IMR-90 (cell line): ENCODE results near the gene EMC8. TPM values are rescaled to one million over a fixed set of nuclear protein-coding genes. Genes with fewer than 3 reads are reported as not detected.
A peak's percentile ranks its signal among the peaks of the same experiment; 100 is the strongest.

Experiments
- ATAC-seq: fragments of 200-7000 bp; cut with Tn5 transposase; 2 replicates; pipeline ENCODE4 v1.9.1; 2020; ENCODE audit warnings: low read depth, mild to moderate bottlenecking, moderate library complexity
- BruUV-seq: library from RNA; stranded (reverse); fragments of 400-500 nt; replicated peaks from 2 replicates; lab custom pipeline; 2021; lab: Mats Ljungman, UMichigan
- CTCF ChIA-PET: fragments of 300-600 bp; formaldehyde crosslinking; extraction: SDS; loops from one replicate; lab custom pipeline; 2021; ENCODE audit warnings: antibody characterized with exemption; lab: Yijun Ruan, JAX
- POLR2A ChIA-PET: fragments of 300-600 bp; sonication (Branson Sonifier 250); formaldehyde crosslinking; loops from one replicate; lab custom pipeline; 2022; ENCODE audit warnings: antibody characterized with exemption; ENCODE audit not compliant: unreplicated experiment; lab: Charles Lee
- DNase-seq: peaks from one replicate; pipeline ENCODE4 v3.0.0; 2013
- H2AFZ ChIP-seq: replicated peaks from 2 replicates; pipeline ENCODE3; 2013; ENCODE audit warnings: low read length, mild to moderate bottlenecking; ENCODE audit not compliant: poor library complexity
- H2AK5ac ChIP-seq: 2 replicates; pipeline ENCODE4 v1.6.1; 2013; ENCODE audit warnings: low read depth, low read length, inconsistent platforms
- H2AK9ac ChIP-seq: replicated peaks from 2 replicates; pipeline ENCODE3; 2013; ENCODE audit warnings: mild to moderate bottlenecking, low read depth, low read length, moderate library complexity; ENCODE audit not compliant: poor library complexity
- H2BK120ac ChIP-seq: 2 replicates; pipeline ENCODE4 v1.6.1; 2013; ENCODE audit warnings: low read depth, low read length, inconsistent platforms
- H2BK15ac ChIP-seq: 3 replicates; pipeline ENCODE4 v1.6.1; 2013; ENCODE audit warnings: low read depth, low read length, inconsistent platforms
- H2BK20ac ChIP-seq: 2 replicates; pipeline ENCODE4 v1.6.1; 2013; ENCODE audit warnings: low read depth, mild to moderate bottlenecking, inconsistent platforms, low read length, moderate library complexity
- H2BK5ac ChIP-seq: 2 replicates; pipeline ENCODE4 v1.6.1; 2013; ENCODE audit warnings: mild to moderate bottlenecking, low read depth, low read length, inconsistent platforms; ENCODE audit not compliant: poor library complexity, severe bottlenecking
- H3K14ac ChIP-seq: replicated peaks from 2 replicates; pipeline ENCODE4 v1.6.1; 2013; ENCODE audit warnings: low read depth, low read length, inconsistent platforms
- H3K18ac ChIP-seq: 2 replicates; pipeline ENCODE4 v1.6.1; 2013; ENCODE audit warnings: low read depth, low read length, control low read depth
- H3K23ac ChIP-seq: 2 replicates; pipeline ENCODE4 v1.6.1; 2013; ENCODE audit warnings: low read depth, low read length, inconsistent platforms
- H3K27ac ChIP-seq: 2 replicates; pipeline ENCODE4 v1.5.1; 2013; ENCODE audit warnings: mild to moderate bottlenecking, control low read depth, low read length; ENCODE audit not compliant: insufficient read depth
- H3K27me3 ChIP-seq: 2 replicates; pipeline ENCODE4 v1.6.1; 2013; ENCODE audit warnings: low read length; ENCODE audit not compliant: control insufficient read depth, insufficient read depth
- H3K36me3 ChIP-seq: 2 replicates; pipeline ENCODE4 v1.6.1; 2013; ENCODE audit warnings: low read length, mixed read lengths; ENCODE audit not compliant: control insufficient read depth, insufficient read depth
- H3K4ac ChIP-seq: 2 replicates; pipeline ENCODE4 v1.6.1; 2013; ENCODE audit warnings: low read depth, low read length, inconsistent platforms
- H3K4me1 ChIP-seq: 2 replicates; pipeline ENCODE4 v1.6.1; 2013; ENCODE audit warnings: low read length, mixed read lengths; ENCODE audit not compliant: control insufficient read depth, insufficient read depth
- H3K4me2 ChIP-seq: 2 replicates; pipeline ENCODE4 v1.6.1; 2013; ENCODE audit warnings: low read depth, mild to moderate bottlenecking, control low read depth, low read length, moderate library complexity
- H3K4me3 ChIP-seq: 2 replicates; pipeline ENCODE4 v1.5.1; 2013; ENCODE audit warnings: low read depth, mild to moderate bottlenecking, control low read depth, low read length, moderate library complexity; ENCODE audit not compliant: insufficient read depth
- H3K56ac ChIP-seq: 2 replicates; pipeline ENCODE4 v1.6.1; 2013; ENCODE audit warnings: low read length, inconsistent platforms; ENCODE audit not compliant: insufficient read depth; ENCODE audit errors: extremely low read depth
- H3K79me1 ChIP-seq, 2 experiments: 2 replicates each; pipeline ENCODE4 v1.6.1; 2013; ENCODE audit warnings: low read length in 2 of 2, inconsistent platforms in 1 of 2, low read depth in 1 of 2
- H3K9ac ChIP-seq: 2 replicates; pipeline ENCODE4 v1.6.1; 2013; ENCODE audit warnings: low read depth, low read length, control low read depth
- H3K9me1 ChIP-seq: 2 replicates; pipeline ENCODE4 v1.6.1; 2013; ENCODE audit warnings: low read length, inconsistent platforms; ENCODE audit not compliant: insufficient read depth
- H3K9me3 ChIP-seq: 2 replicates; pipeline ENCODE4 v1.6.1; 2013; ENCODE audit warnings: low read length; ENCODE audit not compliant: control insufficient read depth, insufficient read depth
- H4K20me1 ChIP-seq: 2 replicates; pipeline ENCODE4 v1.6.1; 2013; ENCODE audit warnings: low read length, inconsistent platforms; ENCODE audit not compliant: insufficient read depth
- H4K5ac ChIP-seq: 2 replicates; pipeline ENCODE4 v1.6.1; 2013; ENCODE audit warnings: mild to moderate bottlenecking, low read depth, low read length, control low read depth
- H4K8ac ChIP-seq, 2 experiments: 2 replicates each; pipeline ENCODE4 v1.6.1; 2013; ENCODE audit warnings: low read depth in 2 of 2, low read length in 2 of 2, control low read depth in 1 of 2, inconsistent platforms in 1 of 2
- H4K91ac ChIP-seq: 2 replicates; pipeline ENCODE4 v1.6.1; 2013; ENCODE audit warnings: low read depth, low read length, inconsistent platforms; ENCODE audit not compliant: insufficient read depth
- CHD1 ChIP-seq: IDR thresholded peaks from 2 replicates; pipeline ENCODE4 v1.6.1; 2012; ENCODE audit warnings: low read depth, low read length, improper control_type of control experiment
- MAFK ChIP-seq: IDR thresholded peaks from 2 replicates; pipeline ENCODE4 v1.6.1; 2012; ENCODE audit warnings: low read depth, low read length, improper control_type of control experiment
- MAZ ChIP-seq: IDR thresholded peaks from 2 replicates; pipeline ENCODE4 v1.6.1; 2012; ENCODE audit warnings: low read depth, mild to moderate bottlenecking, low read length, improper control_type of control experiment, moderate library complexity, borderline replicate concordance
- NFE2L2 ChIP-seq: fragments of 150-350 bp; IDR thresholded peaks from 2 replicates; pipeline ENCODE4 v1.6.1; 2016; ENCODE audit warnings: low read depth, mild to moderate bottlenecking, low read length
- POLR2A ChIP-seq: IDR thresholded peaks from 2 replicates; pipeline ENCODE4 v1.6.1; 2012; ENCODE audit warnings: mild to moderate bottlenecking, low read depth, low read length
- SMC3 ChIP-seq: fragments of 150-350 bp; IDR thresholded peaks from 2 replicates; pipeline ENCODE4 v1.6.1; 2016; ENCODE audit warnings: low read depth, mild to moderate bottlenecking, antibody characterized with exemption, low read length, moderate library complexity
- USF2 ChIP-seq: fragments of 150-350 bp; IDR thresholded peaks from 2 replicates; pipeline ENCODE4 v1.6.1; 2017; ENCODE audit warnings: mild to moderate bottlenecking, antibody characterized with exemption, low read length, low read depth
- WGBS, 2 experiments: methylation state at CpG; one replicate each; pipeline versions ENCODE4 v1.1.5 to v1.1.7; 2013; ENCODE audit warnings: missing lambda C conversion rate in 2 of 2; ENCODE audit not compliant: insufficient read length in 1 of 2; ENCODE audit errors: extremely low coverage in 2 of 2; 5-methylcytosine and 5-hydroxymethylcytosine counted together
- dilution Hi-C: fragments of 300-500 bp; cut with HindIII; formaldehyde crosslinking; loops from one replicate; pipeline ENCODE4 v1.14.3; 2018; ENCODE audit warnings: low sequenced_read_pairs; ENCODE audit not compliant: unreplicated experiment
- in situ Hi-C: fragments of 300-500 bp; cut with MboI; formaldehyde crosslinking; loops from 3 replicates; pipeline ENCODE4 v1.14.3; 2019; ENCODE audit warnings: low sequenced_read_pairs, inconsistent platforms, mixed read lengths
- intact Hi-C: fragments of 100-400 bp; cut with micrococcal nuclease; formaldehyde crosslinking; loops from 2 replicates; pipeline ENCODE4 v1.10.0; 2022
- polyA plus RNA-seq, 3 experiments: library from polyadenylated mRNA; depleted of rRNA; stranded (reverse); fragments of >200 nt; gene quantifications; 2 replicates each; pipeline ENCODE4 v1.2.3, GENCODE V29; 2012; ENCODE audit warnings: low replicate concordance in 1 of 3
- total RNA-seq: library from RNA; depleted of rRNA; stranded (reverse); fragments of >200 nt; gene quantifications from 2 replicates; pipeline ENCODE4 v1.2.3, GENCODE V29; 2012

The EMC8 gene
- total and polyA plus RNA-seq, 2 of the 4 experiments (the other 2 are of a cell fraction): 23.7 to 48.9 TPM

GRCh38 chr16:85799497-85800320 lies at the start of gene EMC8, which contains the start of gene COX4I1 (continued):
- TF ChIP-seq POLR2A (peak; percentile 83), MAFK (no peak), CHD1 (no peak), NFE2L2 (no peak), SMC3 (no peak), MAZ (peak; percentile 46; the same call in 1 of the 2 replicates)

GRCh38 chr16:85848986-85849385 lies 49.6 kb upstream of the EMC8 start:
- Histone ChIP-seq H3K4me3 (no peak overlapping the region), H2AK5ac (no peak overlapping the region), H3K18ac (no peak overlapping the region), H3K4ac (no peak overlapping the region), H3K4me1 (no peaks in the 10 kb centered on the region; the same call in 1 of the 2 replicates), H3K9me3 (no peaks in the 10 kb centered on the region), H3K14ac (no peak overlapping the region), H3K27ac (no peak overlapping the region), H3K9ac (no peak overlapping the region), H2BK15ac (no peak overlapping the region), H2BK20ac (no peak overlapping the region), H3K23ac (no peak overlapping the region), H4K91ac (no peak overlapping the region), H4K20me1 (no peaks in the 10 kb centered on the region), H3K4me2 (no peak overlapping the region), H3K27me3 (peaks cover 77% of the 10 kb centered on the region), H2BK5ac (no peak overlapping the region), H3K56ac (no peak overlapping the region), H3K79me1 (no peaks in the 10 kb centered on the region), H2AK9ac (no peak overlapping the region), H4K5ac (no peak overlapping the region), H2BK120ac (no peak overlapping the region), H2AFZ (no peak overlapping the region), H3K36me3 (no peaks in the 10 kb centered on the region), H3K9me1 (no peaks in the 10 kb centered on the region), H4K8ac (no peak overlapping the region)
- no TSS peak for BruUV-seq
- CTCF ChIA-PET: no interaction called here
- dilution Hi-C loops (no loop called here), intact Hi-C loops (no loop called here), in situ Hi-C loops (no loop called here)
- no peak for TF ChIP-seq MAFK
- TF ChIP-seq USF2: no peak
- no peak for TF ChIP-seq SMC3
- ATAC-seq (no peak), DNase-seq (no peak)
- POLR2A ChIA-PET: no interaction called here
- WGBS, 2 experiments: 25% methylated on average over 2 of the region's 9 CpGs; no CpG with 5 or more reads in 1 of the 2 experiments
